ENCODE measurements around the gene ZFP91. TPM values are rescaled to one million over a fixed set of nuclear protein-coding genes. Genes with fewer than 3 reads are reported as not detected.

Gene ZFP91
- total and polyA plus RNA-seq, 2 of the 4 experiments (the other 2 are of a cell fraction): 20.7 to 25.3 TPM

GRCh38 chr11:58641803-58642581, 63.1 kb downstream of the ZFP91 start:
- H3K27me3 ChIP-seq (ENCODE audit: control insufficient read depth, insufficient read depth, low read length): peaks cover 4% of the 10 kb centered on the region; the same call in 1 of the 2 replicates
- no peaks in the 10 kb centered on the region for H3K4me1 ChIP-seq (ENCODE audit: control insufficient read depth, insufficient read depth, low read length)
- dilution Hi-C loops (cut with HindIII; ENCODE audit: low sequenced_read_pairs, unreplicated experiment) (no loop called here), intact Hi-C loops (cut with micrococcal nuclease) (no loop called here), in situ Hi-C loops (cut with MboI; ENCODE audit: low sequenced_read_pairs) (no loop called here)
- H3K27ac ChIP-seq (ENCODE audit: insufficient read depth, low read length): no peak overlapping the region
- H3K79me1 ChIP-seq (ENCODE audit: low read depth in 1 of 2, low read length in 2 of 2): no peaks in the 10 kb centered on the region
- H4K5ac ChIP-seq (ENCODE audit: low read depth, low read length): no peak overlapping the region
- H3K4me2 ChIP-seq (ENCODE audit: low read depth, low read length): no peak overlapping the region
- H2AK9ac ChIP-seq (replicated peaks; ENCODE audit: low read depth, low read length, poor library complexity): no peak overlapping the region
- no TSS peak for BruUV-seq (replicated peaks)
- no peak overlapping the region for H2BK5ac ChIP-seq (ENCODE audit: low read depth, low read length, poor library complexity, severe bottlenecking)
- no peak overlapping the region for H3K14ac ChIP-seq (replicated peaks; ENCODE audit: low read depth, low read length)
- H3K4me3 ChIP-seq (ENCODE audit: insufficient read depth, low read depth, low read length): no peak overlapping the region
- no peak overlapping the region for H2AK5ac ChIP-seq (ENCODE audit: low read depth, low read length)
- POLR2A ChIA-PET (ENCODE audit: unreplicated experiment): no interaction called here
- 50% methylated on average over 2 of the region's 7 CpGs; no CpG with 5 or more reads in 1 of the 2 experiments for WGBS, 2 experiments (ENCODE audit: extremely low coverage in 2 of 2, insufficient read length in 1 of 2)
- H3K9ac ChIP-seq (ENCODE audit: low read depth, low read length): no peak overlapping the region
- H3K4ac ChIP-seq (ENCODE audit: low read depth, low read length): no peak overlapping the region
- no peaks in the 10 kb centered on the region for H3K36me3 ChIP-seq (ENCODE audit: control insufficient read depth, insufficient read depth, low read length)
- ATAC-seq (ENCODE audit: low read depth) (no peak), DNase-seq (no peak)
- H2BK20ac ChIP-seq (ENCODE audit: low read depth, low read length): no peak overlapping the region
- H3K9me1 ChIP-seq (ENCODE audit: insufficient read depth, low read length): peaks cover 6% of the 10 kb centered on the region; the same call in 1 of the 2 replicates
- CTCF ChIA-PET: no interaction called here
- H3K9me3 ChIP-seq (ENCODE audit: control insufficient read depth, insufficient read depth, low read length): peaks cover 3% of the 10 kb centered on the region; the same call in 1 of the 2 replicates
- TF ChIP-seq RAD21 (IDR thresholded peaks at IDR 0.05; ENCODE audit: low read length) (no peak), ELK1 (IDR thresholded peaks at IDR 0.05; ENCODE audit: borderline replicate concordance, low read depth, low read length) (no peak), MAFK (IDR thresholded peaks at IDR 0.05; ENCODE audit: low read depth, low read length) (no peak), BHLHE40 (IDR thresholded peaks at IDR 0.05; ENCODE audit: low read depth, low read length) (no peak), POLR2A (IDR thresholded peaks at IDR 0.05; ENCODE audit: low read depth, low read length) (no peak), RCOR1 (IDR thresholded peaks at IDR 0.05; ENCODE audit: insufficient replicate concordance, low read length) (no peak), FOS (IDR thresholded peaks at IDR 0.05; ENCODE audit: low read depth, low read length) (no peak), CEBPB (IDR thresholded peaks at IDR 0.05; ENCODE audit: low read depth, low read length) (no peak), RFX5 (IDR thresholded peaks at IDR 0.05; ENCODE audit: low read depth, low read length) (no peak), USF2 (IDR thresholded peaks at IDR 0.05; ENCODE audit: low read depth, low read length) (no peak), NFE2L2 (IDR thresholded peaks at IDR 0.05; ENCODE audit: low read depth, low read length) (no peak), CHD1 (IDR thresholded peaks at IDR 0.05; ENCODE audit: low read depth, low read length) (no peak), MAZ (IDR thresholded peaks at IDR 0.05; ENCODE audit: borderline replicate concordance, low read depth, low read length) (no peak), SMC3 (IDR thresholded peaks at IDR 0.05; ENCODE audit: low read depth, low read length) (no peak)
- no peak overlapping the region for H2BK15ac ChIP-seq (ENCODE audit: low read depth, low read length)
- no peak overlapping the region for H3K18ac ChIP-seq (ENCODE audit: low read depth, low read length)
- no peaks in the 10 kb centered on the region for H4K20me1 ChIP-seq (ENCODE audit: insufficient read depth, low read length)
- H3K23ac ChIP-seq (ENCODE audit: low read depth, low read length): no peak overlapping the region
- H4K8ac ChIP-seq (ENCODE audit: low read depth in 2 of 2, low read length in 2 of 2): no peak overlapping the region
- H2AFZ ChIP-seq (replicated peaks; ENCODE audit: low read length, poor library complexity): no peak overlapping the region
- H3K56ac ChIP-seq (ENCODE audit: extremely low read depth, insufficient read depth, low read length): no peak overlapping the region
- no peak overlapping the region for H2BK120ac ChIP-seq (ENCODE audit: low read depth, low read length)
- no peak overlapping the region for H4K91ac ChIP-seq (ENCODE audit: insufficient read depth, low read depth, low read length)
